VCaP (cell line): Measurements from ENCODE around the gene KCNK4.

Source experiments
- H3K27ac ChIP-seq: fragments of 450-650 bp; 2 replicates; pipeline ENCODE4 v1.5.1; 2017
- CTCF ChIP-seq: fragments of 450-650 bp; conservative IDR thresholded peaks from 2 replicates; pipeline ENCODE4 v1.5.1; 2017; ENCODE audit warnings: mild to moderate bottlenecking, moderate library complexity

Gene KCNK4

GRCh38 chr11:64314146-64314804 is 23.2 kb downstream of the KCNK4 start:
- peak overlapping the region; percentile 100 for H3K27ac ChIP-seq
- peak; percentile 68 for TF ChIP-seq CTCF

GRCh38 chr11:64314805-64315561 is 23.9 kb downstream of the KCNK4 start:
- peak; percentile 55; the same call in 1 of the 2 replicates for TF ChIP-seq CTCF
- peak overlapping the region; percentile 100 for H3K27ac ChIP-seq

- H3K27ac ChIP-seq = peak overlapping the region; percentile 100
Measured at GRCh38 chr11:64315667-64316526, 24.8 kb downstream of the KCNK4 start.

GRCh38 chr11:64316672-64317324 is 25.7 kb downstream of the KCNK4 start:
- peak overlapping the region; percentile 100 for H3K27ac ChIP-seq
- peak; percentile 92 for TF ChIP-seq CTCF

GRCh38 chr11:64317325-64317960 is 26.3 kb downstream of the KCNK4 start, which contains the start of gene TRMT112:
Gene TRMT112, minus strand, starts transcription at chr11:64317559. Its CDS starts 33 bp downstream, at chr11:64317526.
- peak within 1 kb of the TSS; percentile 100 for H3K27ac ChIP-seq
- TF ChIP-seq CTCF = no peak

GRCh38 chr11:64317961-64318765 is 27.1 kb downstream of the KCNK4 start, which contains the start of gene PRDX5:
Gene PRDX5, plus strand, starts transcription at chr11:64318121. Its CDS starts 95 bp downstream, at chr11:64318216.
- TF ChIP-seq CTCF = peak; percentile 90
- peak within 1 kb of the TSS; percentile 100 for H3K27ac ChIP-seq
